GM19240 (cell line): ENCODE results near the gene OR51I1.

Experiments used
- DNase-seq: peaks from one replicate; pipeline ENCODE4 v3.0.0; 2011; ENCODE audit warnings: low spot score; ENCODE audit not compliant: insufficient read length

The OR51I1 gene, protein sequence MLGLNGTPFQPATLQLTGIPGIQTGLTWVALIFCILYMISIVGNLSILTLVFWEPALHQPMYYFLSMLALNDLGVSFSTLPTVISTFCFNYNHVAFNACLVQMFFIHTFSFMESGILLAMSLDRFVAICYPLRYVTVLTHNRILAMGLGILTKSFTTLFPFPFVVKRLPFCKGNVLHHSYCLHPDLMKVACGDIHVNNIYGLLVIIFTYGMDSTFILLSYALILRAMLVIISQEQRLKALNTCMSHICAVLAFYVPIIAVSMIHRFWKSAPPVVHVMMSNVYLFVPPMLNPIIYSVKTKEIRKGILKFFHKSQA

DNA sequence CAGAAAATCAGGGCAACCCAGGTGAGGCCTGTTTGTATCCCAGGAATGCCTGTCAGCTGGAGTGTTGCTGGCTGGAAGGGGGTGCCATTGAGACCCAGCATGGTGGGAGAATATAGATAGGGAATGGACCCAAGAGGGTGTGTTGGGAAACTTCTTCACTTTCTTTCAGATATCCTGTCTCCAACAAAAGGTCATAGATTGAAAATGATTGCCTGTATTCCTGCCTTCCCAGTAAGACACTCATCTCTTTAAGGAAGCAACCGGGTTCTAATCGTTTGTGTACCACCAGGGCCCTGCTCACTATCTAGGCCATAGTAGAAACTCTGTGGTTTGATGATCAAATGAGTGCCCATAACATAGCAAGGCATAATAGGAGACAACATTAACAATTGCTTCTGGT is at the start of gene OR51I1:
Gene OR51I1, minus strand, starts transcription at position 101 of the 400 bp plus-strand sequence. Its CDS starts 0 bp downstream, at position 101.
- no peak for DNase-seq

DNA sequence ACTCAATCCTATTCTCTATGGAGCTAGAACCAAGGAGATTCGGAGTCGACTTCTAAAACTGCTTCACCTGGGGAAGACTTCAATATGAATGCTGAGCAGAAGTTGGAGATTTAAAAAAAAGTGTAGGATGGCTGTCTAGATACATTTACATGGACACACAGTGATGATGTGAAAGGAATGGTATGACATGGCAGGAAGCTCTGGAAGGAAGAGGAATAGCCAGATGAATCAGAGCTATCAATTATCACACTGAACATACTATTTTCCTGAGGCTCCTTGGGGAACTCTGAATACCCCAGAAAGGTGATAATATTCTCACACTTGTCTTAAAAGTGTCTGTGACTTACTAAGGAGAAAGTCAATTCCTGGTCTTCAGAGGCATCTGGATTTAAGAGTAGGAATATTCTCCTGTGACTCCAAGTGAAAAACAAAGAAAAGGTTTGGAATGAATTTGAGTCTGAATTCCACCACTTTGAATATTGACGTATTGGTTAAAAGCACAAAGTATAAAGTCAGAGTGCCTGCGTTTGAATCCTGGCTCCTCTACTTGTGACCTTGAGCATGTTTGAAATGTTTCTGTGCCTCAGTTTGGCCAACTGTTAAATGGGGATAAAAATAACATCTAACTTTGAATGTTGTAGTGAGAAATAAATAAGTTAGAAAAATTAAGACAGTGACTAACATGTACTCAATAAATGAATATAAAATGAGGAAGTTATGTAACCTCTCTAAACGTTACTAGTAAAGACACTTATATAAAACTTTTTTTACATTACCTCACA is 48.5 kb upstream of the OR51I1 start:
- DNase-seq, result no peak

DNA sequence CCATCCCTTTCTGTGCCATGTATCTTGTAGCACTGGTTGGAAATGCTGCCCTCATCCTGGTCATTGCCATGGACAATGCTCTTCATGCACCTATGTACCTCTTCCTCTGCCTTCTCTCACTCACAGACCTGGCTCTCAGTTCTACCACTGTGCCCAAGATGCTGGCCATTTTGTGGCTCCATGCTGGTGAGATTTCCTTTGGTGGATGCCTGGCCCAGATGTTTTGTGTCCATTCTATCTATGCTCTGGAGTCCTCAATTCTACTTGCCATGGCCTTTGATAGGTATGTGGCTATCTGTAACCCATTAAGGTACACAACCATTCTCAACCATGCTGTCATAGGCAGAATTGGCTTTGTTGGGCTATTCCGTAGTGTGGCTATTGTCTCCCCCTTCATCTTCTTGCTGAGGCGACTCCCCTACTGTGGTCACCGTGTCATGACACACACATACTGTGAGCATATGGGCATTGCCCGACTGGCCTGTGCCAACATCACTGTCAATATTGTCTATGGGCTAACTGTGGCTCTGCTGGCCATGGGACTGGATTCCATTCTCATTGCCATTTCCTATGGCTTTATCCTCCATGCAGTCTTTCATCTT is 47.6 kb upstream of the OR51I1 start:
- DNase-seq, result no peak

DNA sequence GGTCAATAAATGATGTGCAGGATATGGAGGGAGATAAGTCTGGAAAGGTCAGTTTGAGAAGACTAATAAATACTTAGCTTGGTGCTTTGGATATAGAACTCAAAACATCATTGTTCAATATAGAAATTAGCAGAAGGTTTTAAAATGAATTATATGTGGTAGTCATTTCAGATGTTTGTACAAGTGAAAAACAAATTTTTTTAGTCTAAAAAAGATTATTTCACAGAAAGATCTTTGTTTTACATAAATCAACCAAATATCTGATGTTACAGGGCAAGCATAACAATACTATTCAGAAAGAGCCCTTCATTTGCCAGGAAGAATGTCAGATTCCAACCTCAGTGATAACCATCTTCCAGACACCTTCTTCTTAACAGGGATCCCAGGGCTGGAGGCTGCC is 47.1 kb upstream of the OR51I1 start, which contains the start of gene OR52D1:
Gene OR52D1, plus strand, starts transcription at position 301 of the 400 bp plus-strand sequence. Its CDS starts 22 bp downstream, at position 323.
- no peak for DNase-seq

DNA sequence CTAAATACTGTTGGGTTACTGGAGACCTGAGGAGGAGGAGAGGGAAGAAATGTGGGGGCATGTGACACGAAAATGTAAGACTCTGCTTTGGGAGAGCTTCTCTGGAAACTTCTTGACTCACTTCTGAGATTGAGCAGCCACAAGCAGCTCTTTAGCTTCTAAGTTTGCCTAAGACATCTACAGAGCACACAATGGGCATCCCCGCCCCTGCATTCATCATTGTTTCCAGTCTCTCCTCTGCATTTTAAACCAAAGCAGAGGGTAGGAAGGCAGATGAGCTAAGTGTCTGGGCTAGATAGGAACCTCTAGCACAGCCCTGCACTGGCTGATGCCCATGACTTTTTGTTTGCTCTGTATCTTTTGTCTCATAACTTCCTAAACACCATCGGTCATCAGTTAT is 45.1 kb upstream of the OR51I1 start:
- DNase-seq, result no peak

DNA sequence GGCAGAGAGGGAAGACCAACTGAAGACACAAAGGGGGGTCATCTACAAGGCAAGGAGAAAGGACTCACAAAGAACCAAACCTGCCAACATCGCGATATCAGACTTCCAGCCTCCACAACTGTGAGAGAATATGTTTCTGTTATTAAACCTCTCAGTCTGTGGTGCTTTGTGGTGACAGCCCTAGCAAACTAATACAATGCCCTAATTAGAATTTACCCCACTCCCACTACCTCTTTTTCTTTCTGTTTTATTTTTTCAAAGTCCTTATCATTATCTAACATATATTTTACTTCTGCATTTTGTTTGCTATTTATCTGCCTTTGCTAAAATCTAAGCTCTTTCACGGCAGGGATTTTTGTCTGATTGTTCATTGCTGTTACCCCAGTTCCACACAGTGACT is 44.7 kb upstream of the OR51I1 start:
- no peak for DNase-seq

DNA sequence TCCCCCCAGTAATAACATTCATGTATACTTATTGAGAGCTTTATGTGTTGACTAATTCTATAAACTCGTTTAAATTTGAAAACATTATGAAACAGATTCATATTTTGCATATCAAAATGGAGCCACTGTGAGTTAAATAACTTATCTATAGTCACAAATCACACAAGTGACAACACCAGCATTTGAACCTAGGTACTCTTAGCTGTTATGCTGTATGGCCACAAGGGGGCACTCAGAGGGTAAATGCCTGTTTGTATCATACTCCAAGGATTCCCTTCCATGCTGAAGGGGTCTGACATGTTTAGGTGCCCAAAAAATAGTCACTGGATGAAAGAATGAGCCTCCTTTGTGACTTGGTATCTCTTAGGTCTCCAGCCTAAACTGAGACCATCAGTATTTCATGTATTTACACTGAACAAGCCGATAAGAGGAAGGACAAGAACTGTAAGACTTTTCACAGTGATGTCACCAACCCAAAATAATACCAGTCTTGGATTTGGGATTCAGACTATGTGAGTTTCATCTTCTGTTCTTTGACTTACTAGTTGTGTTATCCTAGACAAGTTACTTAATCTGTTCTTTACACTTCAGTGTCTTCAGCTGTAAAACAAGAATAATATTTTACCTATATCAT is 35.0 kb upstream of the OR51I1 start:
- DNase-seq, result peak; percentile 16

DNA sequence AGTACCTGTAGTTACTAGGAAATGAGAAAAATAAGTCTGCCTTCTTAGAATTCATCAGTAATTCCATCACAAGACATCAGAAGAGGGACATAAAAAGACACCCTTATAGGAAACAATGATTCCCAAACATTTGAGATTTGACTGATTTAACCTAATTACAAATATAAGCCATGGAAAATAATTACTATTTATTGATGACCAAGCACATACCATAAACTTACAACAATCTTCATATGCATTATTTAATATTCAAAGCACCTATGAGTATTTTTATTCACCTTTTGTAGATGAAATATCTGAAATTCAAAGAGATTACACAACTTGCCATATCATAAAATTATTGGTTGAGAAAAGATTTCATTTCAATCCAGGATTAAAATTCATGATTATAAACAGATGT is 32.6 kb upstream of the OR51I1 start:
- DNase-seq, result no peak

DNA sequence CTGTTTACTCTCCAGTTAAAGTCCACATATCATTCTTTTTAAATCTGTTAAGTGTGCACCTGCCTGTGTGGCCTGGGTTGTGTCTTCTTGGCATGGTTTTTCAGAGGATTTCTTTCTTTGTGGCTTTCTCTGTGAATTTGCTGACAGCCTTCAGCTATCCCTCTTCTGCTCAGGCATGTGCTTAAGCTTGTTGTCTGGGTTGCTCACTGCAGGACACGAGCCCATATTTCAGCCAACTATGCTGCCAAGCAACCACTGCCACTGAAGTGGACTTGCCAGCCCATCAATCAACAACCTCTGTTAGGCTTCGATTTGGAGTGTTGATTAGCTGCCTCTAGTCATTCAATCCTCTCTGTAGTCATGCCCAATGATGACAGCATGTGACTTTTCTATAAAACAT is 26.2 kb upstream of the OR51I1 start:
- DNase-seq, result no peak

DNA sequence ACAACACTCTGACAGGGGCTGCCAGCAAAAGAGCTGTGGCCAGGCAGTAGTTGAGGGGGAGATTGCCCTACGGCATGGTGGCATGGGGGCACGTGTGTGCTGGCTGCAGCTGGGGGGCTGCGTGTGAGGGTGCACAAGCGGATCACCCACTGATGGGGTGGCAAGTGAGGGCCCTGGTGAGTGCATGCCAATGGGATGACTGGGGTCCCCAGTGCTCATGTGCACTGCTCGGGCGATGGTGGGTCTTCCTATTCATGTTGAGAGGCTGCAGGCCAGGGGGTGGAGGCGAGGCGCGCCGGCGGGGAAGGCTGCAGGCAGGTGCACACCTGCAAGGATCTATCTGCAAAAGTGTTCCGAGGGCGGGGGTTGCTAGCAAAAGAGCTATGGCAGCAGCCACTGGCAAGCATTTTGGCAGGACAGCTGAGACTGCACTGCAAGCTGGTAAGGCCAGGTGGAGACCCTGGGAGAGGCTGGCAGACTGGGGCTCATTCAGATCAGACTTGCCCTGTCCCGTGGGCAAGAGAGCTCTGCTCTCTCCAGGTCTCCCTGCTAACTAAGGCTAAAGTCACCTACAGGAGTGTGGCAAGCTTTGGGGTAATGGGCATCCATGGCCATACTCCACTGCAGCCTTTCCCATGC is 19.8 kb upstream of the OR51I1 start:
- no peak for DNase-seq

DNA sequence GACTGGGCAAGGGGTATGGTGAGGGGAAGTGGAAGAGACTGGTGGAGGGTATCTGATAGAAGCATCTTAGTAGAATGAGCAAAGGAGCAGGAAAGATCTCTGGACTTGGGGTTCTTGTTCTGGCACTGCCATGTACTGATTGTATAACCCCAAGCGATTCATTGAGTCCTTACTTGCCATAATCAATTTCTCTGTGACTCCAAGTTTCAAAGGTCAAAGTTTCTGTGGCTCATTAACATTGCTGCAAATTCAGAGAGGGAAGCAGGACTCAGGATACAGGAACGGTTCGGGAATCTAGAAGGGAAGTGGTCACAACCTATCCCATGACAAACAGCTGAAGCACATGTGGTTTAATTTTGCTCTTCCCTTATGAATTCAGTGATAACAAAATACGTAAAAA is 8.1 kb upstream of the OR51I1 start:
- no peak for DNase-seq

DNA sequence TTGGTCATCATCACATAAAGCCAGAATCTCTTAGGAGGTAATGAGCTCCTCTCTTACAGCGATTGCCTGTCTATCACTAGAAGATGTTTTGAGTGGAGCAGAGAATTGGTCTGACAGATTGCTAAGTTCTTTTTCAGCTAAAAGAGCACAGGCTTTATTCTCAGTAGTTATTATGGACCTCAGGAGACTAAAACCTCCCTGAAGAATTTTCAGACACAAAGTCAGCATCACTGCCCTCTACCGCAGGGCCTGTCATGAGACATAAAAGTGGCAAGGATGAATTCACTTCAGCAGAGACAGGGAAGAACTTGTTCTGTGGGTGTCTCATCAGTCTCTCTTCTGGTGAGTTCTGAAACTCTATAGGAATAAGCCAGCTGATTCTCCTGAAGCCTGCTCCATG is 7.7 kb upstream of the OR51I1 start, which contains the start of gene OR51I2:
Gene OR51I2, plus strand, starts transcription at position 301 of the 400 bp plus-strand sequence. CDS start 4,166 bp downstream, outside the sequence.
- DNase-seq, result no peak

DNA sequence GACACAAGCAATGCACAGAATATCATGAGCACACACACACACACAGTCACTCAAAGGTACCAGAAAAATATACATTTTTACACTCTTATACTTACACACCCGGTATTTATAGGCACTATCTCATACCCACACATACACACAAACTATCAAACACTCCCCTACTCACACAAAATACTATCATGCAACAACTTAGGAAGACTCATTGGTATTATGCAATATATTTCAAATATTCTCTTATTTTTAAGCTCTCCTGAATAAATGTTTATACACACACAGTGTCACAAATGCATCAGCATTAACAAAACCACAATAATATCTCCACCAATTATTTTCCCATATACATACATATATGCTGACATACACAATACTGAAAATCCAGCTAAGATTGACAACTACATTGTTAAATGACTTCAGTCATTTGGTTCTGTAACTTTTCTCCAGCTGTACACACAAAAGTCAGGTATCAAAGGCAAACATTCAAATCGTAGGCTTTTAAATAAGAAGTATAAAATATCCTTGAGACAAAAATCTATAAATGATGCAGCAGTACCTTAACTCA is 2.6 kb upstream of the OR51I1 start:
- DNase-seq, result no peak

DNA sequence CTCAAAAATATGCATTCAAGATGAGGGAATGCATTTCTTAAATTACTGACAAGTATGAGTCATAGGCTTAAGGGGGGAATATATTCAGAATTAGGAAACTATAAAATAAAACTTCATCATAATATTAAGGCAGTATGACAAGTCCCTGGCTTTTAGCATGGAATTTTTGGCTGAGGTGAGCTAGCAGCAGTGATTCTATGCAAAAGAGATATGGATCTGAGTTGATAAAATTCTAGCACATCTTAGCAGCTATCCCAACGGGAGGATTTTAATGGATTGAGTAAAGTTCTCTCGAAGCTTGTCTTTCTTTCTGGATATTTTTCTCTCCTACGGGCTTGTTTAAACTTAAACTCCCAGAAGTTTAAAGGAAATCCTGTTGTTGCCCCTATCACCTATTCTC is 18.2 kb downstream of the OR51I1 start:
- no peak for DNase-seq

DNA sequence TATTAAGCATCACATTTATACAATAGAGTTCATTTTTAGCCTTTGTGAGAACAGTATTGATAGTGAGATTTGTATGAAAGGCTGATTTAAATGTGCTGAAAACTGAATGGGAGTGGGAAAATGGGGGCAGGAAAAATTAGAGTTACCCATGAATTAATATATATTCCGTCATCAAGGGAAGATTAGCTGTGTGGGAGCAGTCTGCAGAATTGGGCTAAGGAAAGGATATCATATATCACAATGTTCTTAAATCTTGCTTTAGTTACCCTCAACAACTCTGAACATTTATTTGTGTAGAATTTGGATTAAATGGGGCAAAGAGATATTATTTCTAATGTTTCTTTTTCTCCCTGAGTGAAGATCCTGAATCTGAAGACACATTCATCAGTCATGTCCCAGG is 19.5 kb downstream of the OR51I1 start, which contains the start of gene OR51Q1:
Gene OR51Q1, plus strand, starts transcription at position 301 of the 400 bp plus-strand sequence. Its CDS starts 90 bp downstream, at position 391.
- no peak for DNase-seq

DNA sequence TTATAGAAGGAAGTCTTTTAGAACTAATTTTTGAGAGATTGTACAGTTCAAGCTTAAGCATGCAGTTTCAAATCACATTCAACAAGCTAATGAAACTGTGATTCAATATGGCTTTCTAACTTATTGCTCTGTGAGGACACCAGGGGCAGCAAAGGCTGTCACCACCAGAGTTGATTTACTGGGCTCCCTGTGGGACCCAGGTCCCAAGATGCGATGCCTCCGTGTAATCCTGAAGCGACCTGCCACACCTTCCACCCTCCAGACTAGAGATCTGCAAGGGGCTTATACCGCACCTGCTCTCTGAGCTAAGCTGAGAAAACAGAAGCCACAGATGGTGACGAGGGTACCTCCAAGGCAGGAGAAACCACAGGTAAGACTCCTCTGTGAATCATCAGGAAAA is 20.3 kb downstream of the OR51I1 start:
- no peak for DNase-seq

DNA sequence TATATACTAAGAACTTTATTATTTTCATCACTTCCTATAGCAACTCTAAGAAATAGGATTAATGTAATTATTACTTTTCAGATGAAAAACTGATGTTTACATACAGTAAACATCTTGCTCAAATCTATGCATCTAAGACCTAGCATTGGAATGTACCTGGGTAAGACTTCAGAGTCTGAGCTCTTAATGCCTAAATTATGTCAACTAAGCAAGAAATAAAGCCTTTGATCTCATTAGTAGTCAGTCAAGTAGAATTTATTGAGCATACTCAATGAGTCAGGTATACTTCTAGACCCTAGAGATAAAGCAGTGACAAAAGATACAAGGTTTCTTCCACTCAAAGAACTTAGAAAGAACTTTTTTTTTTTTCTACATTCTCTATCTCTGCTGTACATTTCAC is 36.1 kb downstream of the OR51I1 start:
- no peak for DNase-seq

DNA sequence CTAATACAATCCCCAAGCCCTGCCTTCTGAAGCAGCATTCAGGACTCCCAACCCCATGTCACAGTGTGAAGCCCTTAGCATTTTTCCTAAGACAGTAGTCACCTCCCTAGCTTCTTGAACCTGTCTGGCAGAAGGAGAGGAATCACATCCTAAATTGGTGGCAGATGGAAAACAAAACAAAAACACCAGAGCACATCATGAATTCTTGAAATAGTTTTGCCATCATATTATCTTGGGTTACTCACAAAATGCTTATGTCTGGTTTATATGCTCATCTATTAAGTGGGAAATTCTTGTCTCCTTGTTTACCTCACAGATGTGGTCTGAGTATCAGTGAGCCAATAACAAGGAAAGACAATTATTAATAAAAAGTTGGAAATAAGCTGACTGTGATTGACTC is 42.4 kb downstream of the OR51I1 start:
- DNase-seq, result no peak

DNA sequence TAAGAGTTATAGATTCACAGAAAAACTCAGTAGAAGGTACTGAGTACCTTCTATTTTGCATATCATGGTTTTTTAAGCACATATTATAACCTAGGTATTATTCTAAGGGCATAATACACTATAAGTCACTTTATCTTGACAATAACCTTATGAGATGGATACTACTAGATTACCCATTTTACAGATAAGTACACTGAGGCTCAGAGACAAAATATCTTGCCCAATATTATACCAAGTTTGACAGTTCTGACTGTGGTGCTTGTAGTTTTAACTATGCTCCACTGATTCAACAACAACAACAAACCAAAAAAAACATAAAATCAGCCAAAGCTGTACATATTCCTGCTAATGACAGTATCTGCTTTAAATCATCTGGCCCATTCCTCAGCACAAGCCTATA is 47.2 kb downstream of the OR51I1 start:
- no peak for DNase-seq
